Glutamatergic neuron (in vitro differentiated cells): Measurements from ENCODE around the gene CCDC146. TPM values are rescaled to one million over a fixed set of nuclear protein-coding genes. Genes with fewer than 3 reads are reported as not detected.

ENCODE experiments used
- DNase-seq: peaks from one replicate; pipeline ENCODE4 v3.0.0; 2022
- H3K27ac Mint-ChIP-seq: one replicate; pipeline ENCODE4 v1.8.0; 2020; ENCODE audit warnings: mild to moderate bottlenecking, mixed read lengths, inconsistent platforms; ENCODE audit not compliant: unreplicated experiment
- H3K27me3 Mint-ChIP-seq: one replicate; pipeline ENCODE4 v1.8.0; 2020; ENCODE audit warnings: mild to moderate bottlenecking, moderate library complexity, mixed read lengths, inconsistent platforms; ENCODE audit not compliant: unreplicated experiment
- H3K36me3 Mint-ChIP-seq: one replicate; pipeline ENCODE4 v1.8.0; 2020; ENCODE audit warnings: mild to moderate bottlenecking, mixed read lengths, inconsistent platforms; ENCODE audit not compliant: unreplicated experiment
- H3K4me1 Mint-ChIP-seq: one replicate; pipeline ENCODE4 v1.8.0; 2020; ENCODE audit warnings: mild to moderate bottlenecking, low read depth, mixed read lengths, inconsistent platforms; ENCODE audit not compliant: unreplicated experiment
- H3K4me3 Mint-ChIP-seq: one replicate; pipeline ENCODE4 v1.8.0; 2020; ENCODE audit warnings: mild to moderate bottlenecking, mixed read lengths, inconsistent platforms; ENCODE audit not compliant: unreplicated experiment
- H3K9me3 Mint-ChIP-seq: one replicate; pipeline ENCODE4 v1.8.0; 2020; ENCODE audit warnings: mild to moderate bottlenecking, moderate library complexity, mixed read lengths, inconsistent platforms; ENCODE audit not compliant: unreplicated experiment
- CTCF ChIP-seq: fragments of 200-600 bp; sonication (generic); IDR thresholded peaks from one replicate; pipeline ENCODE4 v1.5.0; 2021; ENCODE audit not compliant: partially characterized antibody, unreplicated experiment
- total RNA-seq: library from RNA; stranded (reverse); fragmentation: NEBNext Ultra II Directional; extraction: Animal tissue kit (Norgen Biotek cat#: 25700); gene quantifications from one replicate; pipeline ENCODE4 v1.2.1, GENCODE V29; 2021; ENCODE audit not compliant: unreplicated experiment

CCDC146 gene
- total RNA-seq, 1 donor from 2014 or later: 3.7 TPM

- Mint-ChIP-seq H3K27me3 (no peaks in the 10 kb centered on the region), H3K9me3 (no peaks in the 10 kb centered on the region), H3K4me1 (peaks cover 7% of the 10 kb centered on the region), H3K4me3 (no peak overlapping the region), H3K27ac (no peak overlapping the region), H3K36me3 (no peaks in the 10 kb centered on the region)
- no peak for DNase-seq
- TF ChIP-seq CTCF: no peak
Observed at GRCh38 chr7:77318019-77318418, 195.6 kb downstream of the CCDC146 start.

GRCh38 chr7:77320137-77320536 is 197.7 kb downstream of the CCDC146 start:
- peaks cover 4% of the 10 kb centered on the region for H3K4me1 Mint-ChIP-seq
- H3K36me3 Mint-ChIP-seq: no peaks in the 10 kb centered on the region
- DNase-seq: no peak
- H3K9me3 Mint-ChIP-seq: no peaks in the 10 kb centered on the region
- no peak overlapping the region for H3K4me3 Mint-ChIP-seq
- no peak for TF ChIP-seq CTCF
- H3K27ac Mint-ChIP-seq: no peak overlapping the region
- peaks cover 2% of the 10 kb centered on the region for H3K27me3 Mint-ChIP-seq

DNA sequence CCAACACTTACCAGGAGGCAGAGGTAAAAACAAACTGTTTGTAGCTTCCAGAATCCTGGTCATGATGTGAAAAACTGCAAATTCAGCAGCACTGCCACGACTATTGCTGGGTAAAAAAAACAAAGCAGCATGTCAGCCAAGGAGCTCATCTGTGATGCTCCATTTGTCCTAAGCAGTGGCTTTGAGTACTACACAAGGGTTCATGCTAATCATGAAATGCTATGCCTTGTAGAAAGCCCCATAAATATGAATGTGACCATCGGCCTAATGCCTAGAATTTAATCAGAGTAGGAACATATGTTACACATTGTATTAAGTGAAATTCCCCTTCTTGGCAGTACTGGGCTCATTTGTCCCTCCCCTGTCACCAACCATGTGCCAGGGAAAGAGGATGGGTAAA is 198.3 kb downstream of the CCDC146 start:
- H3K4me3 Mint-ChIP-seq: no peak overlapping the region
- peaks cover 4% of the 10 kb centered on the region for H3K4me1 Mint-ChIP-seq
- no peaks in the 10 kb centered on the region for H3K9me3 Mint-ChIP-seq
- no peak for TF ChIP-seq CTCF
- no peak for DNase-seq
- no peaks in the 10 kb centered on the region for H3K36me3 Mint-ChIP-seq
- H3K27ac Mint-ChIP-seq: no peak overlapping the region
- H3K27me3 Mint-ChIP-seq: peaks cover 2% of the 10 kb centered on the region

- H3K4me1 Mint-ChIP-seq: peaks cover 4% of the 10 kb centered on the region
Observed at GRCh38 chr7:77321300-77321699, 198.9 kb downstream of the CCDC146 start.

GRCh38 chr7:77326131-77326530 is 203.7 kb downstream of the CCDC146 start:
- Mint-ChIP-seq H3K27me3 (peaks cover 2% of the 10 kb centered on the region), H3K4me3 (no peak overlapping the region), H3K9me3 (no peaks in the 10 kb centered on the region), H3K27ac (no peak overlapping the region), H3K4me1 (peaks cover 9% of the 10 kb centered on the region), H3K36me3 (no peaks in the 10 kb centered on the region)
- no peak for TF ChIP-seq CTCF
- DNase-seq: no peak

More at GRCh38 chr7:77321300-77321699, 198.9 kb downstream of the CCDC146 start:
- TF ChIP-seq CTCF: no peak
- H3K27me3 Mint-ChIP-seq: peaks cover 2% of the 10 kb centered on the region
- no peak overlapping the region for H3K27ac Mint-ChIP-seq
- DNase-seq: no peak
- H3K36me3 Mint-ChIP-seq: no peaks in the 10 kb centered on the region
- H3K9me3 Mint-ChIP-seq: no peaks in the 10 kb centered on the region
- no peak overlapping the region for H3K4me3 Mint-ChIP-seq
